Stomach smooth muscle (tissue), 2 donors: ENCODE measurements around the gene EPB41.
"Not testable (repeated sequence)": the region's sequence is repeated elsewhere in the genome, so short reads cannot be mapped to it uniquely, and the experiment has no call there.

ENCODE experiments used
- H3K27ac ChIP-seq: one replicate; pipeline ENCODE4 v1.7.0; 2013; ENCODE audit warnings: mild to moderate bottlenecking, low read length, inconsistent platforms
- H3K27me3 ChIP-seq, 2 donors: one replicate each; pipeline ENCODE4 v1.7.0; 2013; ENCODE audit warnings: low read length in 2 of 2; ENCODE audit not compliant: insufficient read depth in 2 of 2, control insufficient read depth in 1 of 2
- H3K36me3 ChIP-seq, 2 donors: one replicate each; pipeline ENCODE4 v1.7.0; 2013; ENCODE audit warnings: low read length in 2 of 2; ENCODE audit not compliant: control insufficient read depth in 2 of 2, insufficient read depth in 2 of 2
- H3K4me1 ChIP-seq: one replicate; pipeline ENCODE4 v1.7.0; 2013; ENCODE audit warnings: low read length; ENCODE audit not compliant: control insufficient read depth, insufficient read depth
- H3K4me3 ChIP-seq, 2 donors: one replicate each; pipeline ENCODE4 v1.7.0; 2013; ENCODE audit warnings: low read length in 2 of 2
- H3K9ac ChIP-seq, 2 donors: one replicate each; pipeline ENCODE4 v1.7.0; 2013; ENCODE audit warnings: low read length in 2 of 2, mild to moderate bottlenecking in 1 of 2
- H3K9me3 ChIP-seq, 2 donors: one replicate each; pipeline ENCODE4 v1.7.0; 2013; ENCODE audit warnings: low read length in 2 of 2; ENCODE audit not compliant: control insufficient read depth in 2 of 2
- donor health status: healthy.
- donor health status: Pancreatic carcinoma.

EPB41 gene

DNA sequence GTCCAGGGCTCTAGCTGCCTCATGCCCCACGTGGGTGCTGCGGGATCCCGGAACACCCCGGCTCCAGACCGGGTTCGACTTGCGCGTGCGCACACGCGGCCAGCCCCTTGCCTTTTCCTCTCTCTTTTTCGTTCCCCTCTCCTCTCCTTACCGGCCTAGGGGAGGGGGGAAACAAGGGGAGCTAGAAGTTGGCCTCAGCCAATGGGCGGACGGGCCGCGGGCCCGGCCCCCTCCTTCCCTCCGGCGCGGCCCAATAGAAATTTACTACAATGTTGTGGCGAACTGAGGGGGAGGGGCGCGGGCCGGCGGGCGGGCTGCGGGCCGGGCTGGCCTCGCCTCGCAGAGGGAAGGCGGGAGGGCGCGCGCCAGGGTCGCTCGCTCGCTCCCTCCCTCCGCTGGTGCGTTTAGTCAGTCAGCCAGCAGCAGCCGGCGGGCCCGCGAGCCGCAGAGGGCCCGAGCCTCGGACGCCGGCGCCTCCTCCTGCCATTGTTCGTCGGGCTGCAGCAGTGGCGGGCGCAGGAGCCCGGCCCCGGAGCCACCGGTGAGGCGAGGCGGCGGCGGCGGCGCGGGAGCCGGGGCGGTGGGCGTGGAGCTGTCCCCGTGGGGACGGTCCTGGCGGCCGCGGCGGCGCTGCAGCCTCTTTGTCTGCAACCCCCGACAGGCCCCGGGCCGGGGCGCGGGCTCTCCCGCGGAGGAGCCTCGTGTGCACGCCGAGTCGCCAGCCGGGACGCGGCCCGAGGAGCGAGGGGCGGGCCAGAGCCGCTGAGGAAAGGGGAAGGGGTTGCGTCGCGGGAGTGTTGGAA, at the start of gene EPB41:
EPB41 (plus strand) TSS at position 342 of the 803 bp plus-strand sequence. CDS start 72,869 bp downstream, outside the sequence.
- Histone ChIP-seq H3K4me3 (peak within 1 kb of the TSS; percentile 56 to 78), H3K27me3 (no peaks in the 10 kb centered on the region), H3K4me1 (peaks cover 15% of the 10 kb centered on the region), H3K9ac (peak within 1 kb of the TSS; percentile 55 to 79), H3K27ac (peak within 1 kb of the TSS; percentile 60), H3K36me3 (no peaks in the 10 kb centered on the region), H3K9me3 (no peaks in the 10 kb centered on the region)

DNA sequence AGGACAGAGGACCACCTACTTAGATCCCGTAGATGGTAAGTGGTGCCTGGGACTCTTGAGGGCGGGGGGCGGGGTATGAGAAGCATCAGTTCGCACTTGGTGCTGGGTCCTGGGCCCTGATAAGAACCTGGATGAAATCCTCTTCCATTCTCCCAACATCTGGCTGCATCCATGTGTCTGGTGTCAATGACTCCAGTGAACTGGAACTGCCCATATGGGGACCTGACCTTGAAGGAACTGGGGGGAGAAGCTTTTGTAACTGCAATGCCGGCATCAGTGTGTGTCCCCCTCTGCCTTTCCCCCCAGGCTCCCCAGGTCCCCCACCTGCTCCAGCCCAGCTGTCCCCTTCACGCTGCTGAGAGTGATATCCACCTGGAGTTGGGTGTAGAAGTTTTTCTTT, 49.7 kb upstream of the EPB41 start:
- Histone ChIP-seq H3K9me3 (no peaks in the 10 kb centered on the region), H3K4me1 (no peaks in the 10 kb centered on the region), H3K36me3 (no peaks in the 10 kb centered on the region), H3K27me3 (peaks cover 4 to 14% of the 10 kb centered on the region in 2 donors), H3K27ac (no peak overlapping the region), H3K4me3 (no peak overlapping the region), H3K9ac (no peak overlapping the region)

DNA sequence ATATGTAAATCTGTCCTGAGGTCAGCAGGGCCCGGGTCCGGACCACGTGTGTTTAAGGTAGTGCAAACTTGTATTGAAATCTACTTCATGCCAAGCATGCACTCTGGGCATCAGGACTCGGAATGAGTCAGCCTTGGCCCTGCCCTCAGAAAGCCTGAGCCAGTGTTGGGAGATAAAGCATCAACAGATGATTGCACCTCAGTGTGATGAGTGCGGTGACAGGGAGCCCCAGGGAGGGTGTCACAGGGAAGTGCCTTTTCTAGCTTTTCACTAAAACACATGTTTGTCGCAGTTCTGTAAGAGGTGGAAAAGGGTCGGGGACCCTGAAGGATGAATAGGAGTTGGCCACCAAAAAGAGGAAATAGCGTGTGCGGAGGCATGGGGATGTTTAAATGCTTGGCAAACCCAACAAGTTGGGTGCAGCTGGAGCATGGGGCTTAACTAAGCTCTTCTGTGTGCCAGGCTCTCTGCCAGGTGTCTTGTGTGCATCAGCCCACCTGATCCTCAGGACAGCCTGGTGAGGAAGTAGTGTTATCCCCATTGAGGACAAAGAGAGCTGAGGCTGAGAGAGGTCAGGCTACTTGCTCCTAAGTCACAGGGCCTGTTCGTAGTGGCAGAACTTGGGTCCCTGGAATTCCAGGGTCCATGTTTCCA, 48.2 kb upstream of the EPB41 start:
- Histone ChIP-seq H3K9ac (no peak overlapping the region), H3K27me3 (peaks cover 4 to 19% of the 10 kb centered on the region in 2 donors), H3K27ac (no peak overlapping the region), H3K36me3 (no peaks in the 10 kb centered on the region), H3K4me3 (no peak overlapping the region), H3K4me1 (no peaks in the 10 kb centered on the region), H3K9me3 (no peaks in the 10 kb centered on the region)

DNA sequence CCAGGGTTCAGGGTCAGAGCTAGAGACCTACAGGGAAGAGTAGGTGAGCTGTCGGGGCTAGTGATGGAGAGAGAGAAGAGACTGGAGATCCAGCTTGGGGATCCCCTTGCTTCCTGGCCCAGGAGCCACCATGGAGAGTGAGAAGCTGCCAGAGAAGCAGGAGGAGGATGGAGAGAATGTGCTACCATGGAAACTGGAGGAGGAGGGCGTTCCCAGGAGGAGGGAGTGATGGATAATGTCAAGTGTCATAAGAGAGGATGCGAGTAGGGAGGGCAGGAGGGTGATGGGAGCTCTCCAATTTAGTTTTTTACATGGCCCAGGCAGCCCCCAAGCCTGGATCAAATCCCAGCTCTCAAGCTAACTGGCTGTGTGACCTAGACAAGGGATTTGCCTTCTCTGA, 46.5 kb upstream of the EPB41 start:
- H3K27ac ChIP-seq = no peak overlapping the region
- H3K4me3 ChIP-seq = no peak overlapping the region
- no peaks in the 10 kb centered on the region for H3K36me3 ChIP-seq
- H3K9me3 ChIP-seq = no peaks in the 10 kb centered on the region
- no peak overlapping the region for H3K9ac ChIP-seq
- peaks cover 4 to 19% of the 10 kb centered on the region in 2 donors for H3K27me3 ChIP-seq
- no peaks in the 10 kb centered on the region for H3K4me1 ChIP-seq

DNA sequence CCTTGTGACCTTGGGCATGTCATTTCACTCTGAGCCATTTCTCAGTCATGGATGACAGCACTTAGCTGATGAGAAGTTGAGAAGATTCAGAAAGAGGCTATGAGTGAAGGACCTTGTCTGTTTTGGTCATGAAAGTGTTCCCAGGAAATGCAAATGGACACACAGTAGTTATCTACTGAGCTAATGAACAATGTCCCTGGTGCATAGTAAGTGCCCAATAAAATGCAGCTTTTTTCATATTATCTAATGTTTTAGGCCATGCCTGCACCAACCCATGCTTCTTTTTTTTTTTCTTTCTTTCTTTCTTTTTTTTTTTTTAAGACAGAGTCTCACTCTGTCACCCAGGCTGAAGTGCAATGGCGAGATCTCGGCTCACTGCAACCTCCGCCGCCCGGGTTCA, 44.4 kb upstream of the EPB41 start:
- peaks cover 4 to 22% of the 10 kb centered on the region in 2 donors for H3K27me3 ChIP-seq
- H3K36me3 ChIP-seq = no peaks in the 10 kb centered on the region
- H3K4me1 ChIP-seq = no peaks in the 10 kb centered on the region

DNA sequence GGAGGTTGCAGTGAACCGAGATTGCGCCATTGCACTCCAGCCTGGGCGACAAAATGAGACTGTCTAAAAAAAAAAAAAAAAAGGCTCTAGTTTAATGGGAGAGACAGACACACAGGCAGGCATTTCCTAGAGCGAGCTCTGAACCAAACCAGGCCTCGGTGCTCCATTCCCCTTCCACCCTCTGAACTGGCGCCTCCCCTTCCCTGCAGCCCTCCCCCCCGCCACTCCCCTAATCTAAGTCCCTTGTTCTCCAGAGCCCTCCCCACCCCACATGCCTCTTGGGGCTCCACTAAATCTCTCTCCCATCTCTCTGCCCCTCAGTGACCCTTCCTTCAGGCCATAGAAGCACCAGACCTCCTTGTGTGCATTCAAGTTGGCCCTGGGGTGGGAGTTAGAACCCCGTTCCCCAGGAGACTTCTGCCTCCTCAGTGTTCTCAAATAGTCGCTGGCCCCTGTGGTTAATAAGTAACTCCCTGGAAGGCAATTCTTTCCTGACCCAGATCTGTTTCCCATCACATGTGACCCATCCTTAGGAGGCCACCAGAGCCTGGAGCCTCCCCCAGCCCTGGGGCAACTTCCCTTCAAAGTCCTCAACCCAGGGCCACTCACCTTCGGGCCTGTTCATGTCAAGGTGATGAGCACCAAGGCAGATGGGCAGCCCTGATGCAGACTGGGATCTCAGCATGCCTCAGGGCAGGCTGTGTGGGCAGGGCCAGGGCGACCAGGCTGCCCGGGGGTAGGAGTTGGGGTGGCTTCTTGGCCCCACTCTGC, 42.6 kb upstream of the EPB41 start:
- Histone ChIP-seq H3K27ac (no peak overlapping the region), H3K4me3 (no peak overlapping the region), H3K27me3 (peaks cover 8 to 12% of the 10 kb centered on the region in 2 donors), H3K36me3 (no peaks in the 10 kb centered on the region), H3K4me1 (no peaks in the 10 kb centered on the region), H3K9me3 (no peaks in the 10 kb centered on the region), H3K9ac (no peak overlapping the region)

More for the DNA sequence above, 44.4 kb upstream of the EPB41 start:
- Histone ChIP-seq H3K9me3 (no peaks in the 10 kb centered on the region), H3K27ac (no peak overlapping the region), H3K9ac (no peak overlapping the region), H3K4me3 (no peak overlapping the region)

DNA sequence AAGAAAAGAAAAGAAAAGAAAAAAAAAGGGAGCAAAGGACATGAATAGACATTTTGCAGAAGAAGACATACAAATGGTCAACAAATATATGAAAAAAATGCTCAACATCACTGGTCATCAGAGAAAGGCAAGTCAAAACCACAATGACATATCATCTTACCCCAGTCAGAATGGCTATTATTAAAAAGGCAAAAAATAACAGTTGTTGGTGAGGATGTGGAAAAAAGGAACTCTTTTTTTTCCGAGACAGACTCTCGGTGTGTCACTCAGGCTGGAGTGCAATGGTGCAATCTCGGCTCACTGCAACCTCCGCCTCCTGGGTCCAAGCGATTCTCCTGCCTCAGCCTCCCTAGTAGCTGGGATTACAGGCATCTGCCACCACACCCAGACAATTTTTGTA, 39.2 kb upstream of the EPB41 start:
- H3K4me3 ChIP-seq, H3K4me1 ChIP-seq, H3K9me3 ChIP-seq, H3K27me3 ChIP-seq, H3K36me3 ChIP-seq, H3K27ac ChIP-seq, H3K9ac ChIP-seq: not testable (repeated sequence)

DNA sequence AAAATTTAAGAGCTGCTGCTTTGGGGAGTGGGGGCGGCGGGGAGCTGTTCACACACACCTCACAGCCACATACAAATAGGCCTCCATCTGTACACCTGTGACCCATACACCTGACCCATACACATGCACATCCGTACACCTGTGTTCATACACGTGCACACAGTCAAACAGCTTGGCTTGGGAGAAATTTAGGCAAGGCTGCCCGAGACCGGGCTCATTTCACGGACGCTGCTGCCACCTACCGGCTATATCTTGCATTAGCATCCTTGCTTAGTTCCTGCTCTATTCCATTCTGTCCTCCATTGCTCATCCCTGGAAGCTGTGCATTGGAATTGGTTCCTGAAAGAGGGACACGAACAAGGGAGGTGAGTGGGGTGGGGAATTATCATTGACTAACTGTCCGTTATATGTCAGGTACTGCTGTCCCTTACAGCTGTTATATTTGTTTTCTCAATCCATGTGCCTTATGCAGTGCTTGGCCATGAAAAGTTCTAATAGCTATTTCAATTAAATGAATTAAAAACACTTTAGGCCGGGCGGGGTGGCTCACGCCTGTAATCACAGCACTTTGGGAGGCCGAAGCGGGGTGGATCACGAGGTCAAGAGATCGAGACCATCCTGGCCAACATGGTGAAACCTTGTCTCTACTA, 37.1 kb upstream of the EPB41 start:
- no peaks in the 10 kb centered on the region for H3K9me3 ChIP-seq
- H3K27ac ChIP-seq = no peak overlapping the region
- no peak overlapping the region for H3K9ac ChIP-seq
- peaks cover 5% of the 10 kb centered on the region for H3K4me1 ChIP-seq
- no peak overlapping the region for H3K4me3 ChIP-seq
- no peaks in the 10 kb centered on the region for H3K36me3 ChIP-seq
- H3K27me3 ChIP-seq = peaks cover 3 to 5% of the 10 kb centered on the region in 2 donors

DNA sequence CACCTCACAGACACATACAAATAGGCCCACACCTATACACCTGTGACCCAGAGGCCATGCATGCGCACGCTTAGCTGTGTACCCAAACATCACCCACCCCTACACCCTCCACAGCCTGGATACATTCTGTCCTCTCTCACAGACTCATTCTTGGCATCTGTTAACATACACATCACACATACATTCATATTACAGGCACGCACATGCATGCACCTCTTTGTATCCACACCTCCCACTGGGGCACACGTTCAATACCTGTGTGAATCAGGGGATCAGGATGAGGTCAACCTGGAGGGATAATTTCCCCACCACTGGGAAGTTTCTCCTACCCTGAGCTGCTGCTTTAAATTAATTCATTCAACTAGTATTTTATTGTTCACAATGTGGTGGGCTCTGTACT, 35.6 kb upstream of the EPB41 start:
- Histone ChIP-seq H3K9me3 (no peaks in the 10 kb centered on the region), H3K27me3 (peaks cover 0 to 5% of the 10 kb centered on the region in 2 donors), H3K9ac (no peak overlapping the region), H3K4me3 (no peak overlapping the region), H3K27ac (no peak overlapping the region), H3K4me1 (peaks cover 8% of the 10 kb centered on the region), H3K36me3 (no peaks in the 10 kb centered on the region)

DNA sequence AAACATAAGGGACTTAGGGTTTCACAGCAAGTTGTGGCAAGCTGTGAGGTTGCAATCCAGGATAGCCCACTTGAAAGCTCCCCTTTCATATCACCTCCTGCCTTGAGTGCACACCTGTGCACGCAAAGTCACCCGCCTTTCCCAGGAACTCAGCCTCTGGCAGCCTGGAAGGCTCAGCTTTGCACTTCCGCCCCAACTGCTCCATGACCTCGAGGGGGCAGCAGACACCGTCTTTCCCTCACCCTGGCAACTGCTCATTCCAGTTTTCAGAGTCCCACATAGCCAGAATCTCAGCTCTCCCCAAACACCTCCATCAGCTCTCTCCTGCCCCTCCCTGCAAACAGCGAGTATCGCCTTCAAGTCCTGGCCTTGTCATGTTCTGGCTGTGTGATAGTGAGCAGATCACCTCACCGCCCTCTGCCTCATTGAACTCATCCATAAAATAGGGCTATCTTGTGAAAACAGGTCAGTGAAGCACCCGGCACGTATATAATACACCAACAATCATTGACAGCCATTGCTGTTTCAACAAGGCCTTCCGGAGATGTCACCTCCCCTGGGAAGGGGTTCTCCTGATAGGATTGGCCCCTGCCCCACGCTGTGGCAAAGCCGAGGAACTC, 32.2 kb upstream of the EPB41 start:
- Histone ChIP-seq H3K36me3 (no peaks in the 10 kb centered on the region), H3K4me1 (peaks cover 22% of the 10 kb centered on the region), H3K9ac (peak overlapping the region in 1 of 2 donors; percentile 51), H3K27me3 (no peaks in the 10 kb centered on the region), H3K27ac (no peak overlapping the region), H3K4me3 (no peak overlapping the region), H3K9me3 (no peaks in the 10 kb centered on the region)
